DND-41 (cell line): ENCODE data around the gene BAIAP2L2.

Source experiments
- ATAC-seq: fragments of 200-7000 bp; cut with Tn5 transposase; 3 replicates; pipeline ENCODE4 v1.9.1; 2021; ENCODE audit warnings: low read depth; ENCODE audit not compliant: insufficient read depth
- DNase-seq: peaks from one replicate; pipeline ENCODE4 v3.0.0-alpha.2; 2020
- H2AFZ ChIP-seq: 2 replicates; pipeline ENCODE4 v1.6.0; 2012; ENCODE audit warnings: low read depth, low read length
- H3K27ac ChIP-seq: 2 replicates; pipeline ENCODE4 v1.5.1; 2012; ENCODE audit warnings: low read length, inconsistent platforms
- H3K27me3 ChIP-seq: fragments of 200-600 bp; sonication (generic); 2 replicates; pipeline ENCODE4 v1.6.0; 2012; ENCODE audit warnings: low read length, mild to moderate bottlenecking, inconsistent platforms; ENCODE audit not compliant: insufficient read depth, poor library complexity
- H3K36me3 ChIP-seq: 2 replicates; pipeline ENCODE4 v1.5.1; 2012; ENCODE audit warnings: low read length, inconsistent platforms; ENCODE audit not compliant: insufficient read depth
- H3K4me1 ChIP-seq: 2 replicates; pipeline ENCODE4 v1.5.1; 2012; ENCODE audit warnings: mild to moderate bottlenecking, low read length; ENCODE audit not compliant: insufficient read depth
- H3K4me2 ChIP-seq: 2 replicates; pipeline ENCODE4 v1.6.0; 2012; ENCODE audit warnings: mild to moderate bottlenecking, moderate library complexity, low read length, inconsistent platforms; ENCODE audit not compliant: insufficient read depth
- H3K4me3 ChIP-seq, 2 experiments: fragments of 200-600 bp in 1 of 2; shearing (Covaris generic) in 1 of 2; 2 replicates each; pipeline ENCODE4 v1.5.1; 2012 to 2016; ENCODE audit warnings: inconsistent platforms in 2 of 2, low read length in 2 of 2, mild to moderate bottlenecking in 2 of 2, low read depth in 1 of 2, moderate library complexity in 1 of 2
- H3K79me2 ChIP-seq: 2 replicates; pipeline ENCODE4 v1.6.0; 2012; ENCODE audit warnings: low read length, inconsistent platforms; ENCODE audit not compliant: insufficient read depth
- H3K9ac ChIP-seq: 2 replicates; pipeline ENCODE4 v1.6.0; 2012; ENCODE audit warnings: low read depth, mild to moderate bottlenecking, inconsistent platforms, low read length, moderate library complexity
- H3K9me3 ChIP-seq: 2 replicates; pipeline ENCODE4 v1.5.1; 2012; ENCODE audit warnings: low read length, moderate library complexity, mild to moderate bottlenecking, inconsistent platforms; ENCODE audit not compliant: insufficient read depth, severe bottlenecking
- H4K20me1 ChIP-seq: 2 replicates; pipeline ENCODE4 v1.6.0; 2012; ENCODE audit warnings: low read length; ENCODE audit not compliant: insufficient read depth
- CTCF ChIP-seq: IDR thresholded peaks from 2 replicates; pipeline ENCODE4 v1.5.1; 2012; ENCODE audit warnings: borderline replicate concordance, low read length, moderate library complexity, mild to moderate bottlenecking; ENCODE audit not compliant: poor library complexity, severe bottlenecking; ENCODE audit errors: extremely low read depth
- EZH2 ChIP-seq: IDR thresholded peaks from 3 replicates; pipeline ENCODE4 v1.6.1; 2012; ENCODE audit warnings: borderline replicate concordance, low read depth, mild to moderate bottlenecking, moderate library complexity, low read length, inconsistent platforms; ENCODE audit not compliant: severe bottlenecking

Gene BAIAP2L2

GRCh38 chr22:38069372-38070249 lies 40.9 kb downstream of the BAIAP2L2 start:
- ATAC-seq (peak; percentile 42; the same call in 2 of the 3 replicates), DNase-seq (peak; percentile 28)
- H3K9ac ChIP-seq, result no peak overlapping the region
- no peaks in the 10 kb centered on the region for H3K4me1 ChIP-seq
- H3K4me2 ChIP-seq, result no peak overlapping the region
- no peaks in the 10 kb centered on the region for H3K36me3 ChIP-seq
- H3K4me3 ChIP-seq, result no peak overlapping the region
- H3K79me2 ChIP-seq, result no peaks in the 10 kb centered on the region
- no peak overlapping the region for H2AFZ ChIP-seq
- TF ChIP-seq EZH2 (no peak), CTCF (peak; percentile 53)
- H3K27me3 ChIP-seq, result peaks cover 4% of the 10 kb centered on the region
- no peak overlapping the region for H3K27ac ChIP-seq
- H4K20me1 ChIP-seq, result no peaks in the 10 kb centered on the region
- H3K9me3 ChIP-seq, result no peaks in the 10 kb centered on the region

- H3K9ac ChIP-seq, result no peak overlapping the region
- H3K9me3 ChIP-seq, result no peaks in the 10 kb centered on the region
- H2AFZ ChIP-seq, result no peak overlapping the region
- TF ChIP-seq EZH2 (no peak), CTCF (no peak)
- no peaks in the 10 kb centered on the region for H3K79me2 ChIP-seq
- H3K4me1 ChIP-seq, result no peaks in the 10 kb centered on the region
- no peak overlapping the region for H3K4me3 ChIP-seq
- ATAC-seq (no peak), DNase-seq (no peak)
- H3K27ac ChIP-seq, result no peak overlapping the region
- H3K4me2 ChIP-seq, result no peak overlapping the region
- H3K36me3 ChIP-seq, result no peaks in the 10 kb centered on the region
- H4K20me1 ChIP-seq, result no peaks in the 10 kb centered on the region
- peaks cover 4% of the 10 kb centered on the region for H3K27me3 ChIP-seq
These were observed 41.7 kb downstream of the BAIAP2L2 start for GRCh38 chr22:38068641-38069371.

GRCh38 chr22:38067761-38068360 lies 42.6 kb downstream of the BAIAP2L2 start:
- ATAC-seq (no peak), DNase-seq (no peak)
- no peak overlapping the region for H3K4me3 ChIP-seq
- TF ChIP-seq EZH2 (no peak), CTCF (no peak)
- H3K9ac ChIP-seq, result no peak overlapping the region
- H3K27ac ChIP-seq, result no peak overlapping the region
- H3K9me3 ChIP-seq, result no peaks in the 10 kb centered on the region
- no peaks in the 10 kb centered on the region for H4K20me1 ChIP-seq
- H2AFZ ChIP-seq, result no peak overlapping the region
- no peaks in the 10 kb centered on the region for H3K4me1 ChIP-seq
- no peaks in the 10 kb centered on the region for H3K36me3 ChIP-seq
- no peaks in the 10 kb centered on the region for H3K79me2 ChIP-seq
- H3K27me3 ChIP-seq, result peaks cover 4% of the 10 kb centered on the region
- H3K4me2 ChIP-seq, result no peak overlapping the region
